Measurements from ENCODE around the gene APOBEC4.

DNA sequence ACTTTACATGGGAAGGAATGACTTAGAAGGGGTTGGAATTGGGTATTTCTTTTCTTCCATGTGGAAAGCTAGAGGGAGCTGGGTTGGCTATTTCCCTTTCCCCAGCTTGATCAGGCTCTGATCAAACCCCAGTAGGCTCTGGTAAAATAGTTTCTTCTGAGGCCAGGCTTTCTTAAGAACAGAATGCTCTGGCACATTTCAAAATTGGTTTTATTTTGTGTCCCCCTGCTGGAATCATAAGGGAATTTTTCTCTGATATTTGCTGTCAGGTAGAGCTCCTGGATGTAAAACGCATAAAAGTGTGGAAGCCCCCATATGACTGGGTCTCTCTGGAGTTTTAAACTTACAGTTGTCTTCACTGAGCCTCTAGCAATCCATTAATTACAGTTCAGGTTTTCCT, 17.1 kb upstream of the APOBEC4 start:
- TF ChIP-seq EZH2 (IDR thresholded peaks at IDR 0.05; ENCODE audit: low read depth, low read length, severe bottlenecking): no peak
- no peak for TF ChIP-seq EP300 (IDR thresholded peaks at IDR 0.05; ENCODE audit: borderline replicate concordance in 1 of 2, low read depth in 2 of 2, low read length in 2 of 2)
- TF ChIP-seq POLR2AphosphoS5 (IDR thresholded peaks at IDR 0.05; ENCODE audit: low read depth, low read length): no peak
- TF ChIP-seq, protein P1, sequence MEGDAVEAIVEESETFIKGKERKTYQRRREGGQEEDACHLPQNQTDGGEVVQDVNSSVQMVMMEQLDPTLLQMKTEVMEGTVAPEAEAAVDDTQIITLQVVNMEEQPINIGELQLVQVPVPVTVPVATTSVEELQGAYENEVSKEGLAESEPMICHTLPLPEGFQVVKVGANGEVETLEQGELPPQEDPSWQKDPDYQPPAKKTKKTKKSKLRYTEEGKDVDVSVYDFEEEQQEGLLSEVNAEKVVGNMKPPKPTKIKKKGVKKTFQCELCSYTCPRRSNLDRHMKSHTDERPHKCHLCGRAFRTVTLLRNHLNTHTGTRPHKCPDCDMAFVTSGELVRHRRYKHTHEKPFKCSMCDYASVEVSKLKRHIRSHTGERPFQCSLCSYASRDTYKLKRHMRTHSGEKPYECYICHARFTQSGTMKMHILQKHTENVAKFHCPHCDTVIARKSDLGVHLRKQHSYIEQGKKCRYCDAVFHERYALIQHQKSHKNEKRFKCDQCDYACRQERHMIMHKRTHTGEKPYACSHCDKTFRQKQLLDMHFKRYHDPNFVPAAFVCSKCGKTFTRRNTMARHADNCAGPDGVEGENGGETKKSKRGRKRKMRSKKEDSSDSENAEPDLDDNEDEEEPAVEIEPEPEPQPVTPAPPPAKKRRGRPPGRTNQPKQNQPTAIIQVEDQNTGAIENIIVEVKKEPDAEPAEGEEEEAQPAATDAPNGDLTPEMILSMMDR (IDR thresholded peaks at IDR 0.05; ENCODE audit: control extremely low read depth in 1 of 3, insufficient read depth in 1 of 3, low read depth in 1 of 3, low read length in 3 of 3): no peak
- no peak for TF ChIP-seq POLR2A (IDR thresholded peaks at IDR 0.05; ENCODE audit: control extremely low read depth in 1 of 2, low read depth in 2 of 2, low read length in 2 of 2)
- no peak for TF ChIP-seq KDM5A (IDR thresholded peaks at IDR 0.05; ENCODE audit: low read length)
- TF ChIP-seq ZNF274 (IDR thresholded peaks at IDR 0.05; ENCODE audit: borderline replicate concordance, extremely low read depth, low read length): no peak
